H1 (cell line): ENCODE data around the gene MAN2A1. TPM values are rescaled to one million over a fixed set of nuclear protein-coding genes. Genes with fewer than 3 reads are reported as not detected.

Experiments used
- CTCF ChIA-PET: fragments of 300-600 bp; sonication (Branson Sonifier 250); formaldehyde crosslinking; loops from one replicate; lab custom pipeline; 2021; ENCODE audit not compliant: partially characterized antibody; lab: Charles Lee
- POLR2A ChIA-PET: fragments of 300-600 bp; sonication (Branson Sonifier 250); formaldehyde crosslinking; loops from one replicate; lab custom pipeline; 2021; ENCODE audit warnings: inconsistent platforms; ENCODE audit not compliant: partially characterized antibody; lab: Charles Lee
- DNase-seq, 2 experiments: peaks; one replicate each; pipeline versions ENCODE4 v3.0.0 to v3.0.0-alpha.2; 2010 to 2022; ENCODE audit warnings: low spot score in 2 of 2, low read depth in 1 of 2, mixed read lengths in 1 of 2
- FAIRE-seq: peaks from 2 replicates; lab custom pipeline; 2011; peaks lifted over from hg19 to GRCh38; lab: Jason Lieb, UNC
- H2AFZ ChIP-seq: 2 replicates; pipeline ENCODE4 v1.8.1; 2012; ENCODE audit warnings: low read length, inconsistent platforms
- H2AK5ac ChIP-seq: 2 replicates; pipeline ENCODE4 v1.6.1; 2013; ENCODE audit warnings: low read depth, low read length
- H2BK120ac ChIP-seq: replicated peaks from 2 replicates; pipeline ENCODE3; 2013; ENCODE audit warnings: low read depth, low read length, inconsistent platforms
- H2BK12ac ChIP-seq: 2 replicates; pipeline ENCODE4 v1.6.1; 2013; ENCODE audit warnings: low read depth, low read length
- H2BK15ac ChIP-seq: 2 replicates; pipeline ENCODE4 v1.6.1; 2013; ENCODE audit warnings: low read length
- H2BK20ac ChIP-seq: 2 replicates; pipeline ENCODE4 v1.6.1; 2013; ENCODE audit warnings: low read length
- H2BK5ac ChIP-seq: 2 replicates; pipeline ENCODE4 v1.6.1; 2013; ENCODE audit warnings: low read depth, low read length
- H3K14ac ChIP-seq: 2 replicates; pipeline ENCODE4 v1.6.1; 2013; ENCODE audit warnings: inconsistent platforms; ENCODE audit not compliant: insufficient read length
- H3K18ac ChIP-seq: 2 replicates; pipeline ENCODE4 v1.6.1; 2013; ENCODE audit warnings: low read length; ENCODE audit errors: extremely low read depth
- H3K23ac ChIP-seq: 2 replicates; pipeline ENCODE4 v1.6.1; 2013; ENCODE audit warnings: inconsistent platforms; ENCODE audit not compliant: insufficient read length
- H3K23me2 ChIP-seq: 2 replicates; pipeline ENCODE4 v1.6.1; 2013; ENCODE audit warnings: low read depth, low read length
- H3K27ac ChIP-seq: 2 replicates; pipeline ENCODE4 v1.6.1; 2011; ENCODE audit warnings: low read depth, low read length, inconsistent platforms
- H3K27me3 ChIP-seq, 4 experiments: replicated peaks in 1 of 4; 1 replicate in 1 of 4; 2 replicates in 3 of 4; pipeline versions ENCODE4 v1.6.1 to v1.8.1; 2011 to 2013; ENCODE audit warnings: low read length in 3 of 4, mild to moderate bottlenecking in 3 of 4, inconsistent platforms in 2 of 4, mixed read lengths in 2 of 4, moderate library complexity in 1 of 4; ENCODE audit not compliant: control insufficient read depth in 3 of 4, insufficient read depth in 3 of 4; ENCODE audit errors: extremely low read depth in 1 of 4
- H3K36me3 ChIP-seq, 4 experiments: 2 replicates each; pipeline versions ENCODE4 v1.6.1 to v1.8.1; 2011 to 2013; ENCODE audit warnings: mild to moderate bottlenecking in 4 of 4, low read length in 3 of 4, moderate library complexity in 2 of 4, control low read depth in 1 of 4, inconsistent platforms in 1 of 4; ENCODE audit not compliant: insufficient read depth in 4 of 4, control insufficient read depth in 2 of 4
- H3K4ac ChIP-seq: replicated peaks from 2 replicates; pipeline ENCODE3; 2013; ENCODE audit warnings: low read length, low read depth, mixed read lengths, inconsistent platforms; ENCODE audit not compliant: insufficient read length
- H3K4me1 ChIP-seq, 4 experiments: replicated peaks in 1 of 4; 1 replicate in 1 of 4; 2 replicates in 3 of 4; pipeline versions ENCODE4 v1.6.1 to v1.8.1; 2011 to 2013; ENCODE audit warnings: low read length in 3 of 4, inconsistent platforms in 2 of 4, mixed read lengths in 1 of 4; ENCODE audit not compliant: insufficient read depth in 4 of 4, control insufficient read depth in 3 of 4
- H3K4me2 ChIP-seq, 2 experiments: 2 replicates each; pipeline versions ENCODE4 v1.6.1 to v1.8.1; 2011 to 2013; ENCODE audit warnings: low read depth in 2 of 2, low read length in 2 of 2, control low read depth in 1 of 2, inconsistent platforms in 1 of 2, mild to moderate bottlenecking in 1 of 2; ENCODE audit not compliant: insufficient read depth in 1 of 2
- H3K4me3 ChIP-seq, 4 experiments: fragments of 200-600, 300-600 bp in 1 of 4; sonication (generic), shearing (Covaris generic), sonication (Bioruptor Twin) in 1 of 4; 2 replicates each; pipeline versions ENCODE4 v1.5.1 to v1.8.1; 2011 to 2016; ENCODE audit warnings: low read length in 4 of 4, low read depth in 3 of 4, control low read depth in 2 of 4, inconsistent platforms in 2 of 4, mild to moderate bottlenecking in 2 of 4, mixed read lengths in 1 of 4, moderate library complexity in 1 of 4; ENCODE audit not compliant: insufficient read depth in 2 of 4; ENCODE audit errors: extremely low read depth in 1 of 4
- H3K56ac ChIP-seq: replicated peaks from 2 replicates; pipeline ENCODE3; 2013; ENCODE audit warnings: low read depth, mild to moderate bottlenecking, mixed read lengths, low read length, inconsistent platforms; ENCODE audit not compliant: insufficient read length
- H3K79me1 ChIP-seq: 2 replicates; pipeline ENCODE4 v1.6.1; 2013; ENCODE audit warnings: low read depth, low read length, control low read depth
- H3K79me2 ChIP-seq, 2 experiments: 2 replicates each; pipeline versions ENCODE4 v1.6.1 to v1.8.1; 2012 to 2013; ENCODE audit warnings: low read length in 2 of 2, mild to moderate bottlenecking in 2 of 2, inconsistent platforms in 1 of 2; ENCODE audit not compliant: insufficient read depth in 2 of 2, control insufficient read depth in 1 of 2
- H3K9ac ChIP-seq, 4 experiments: replicated peaks in 1 of 4; 1 replicate in 1 of 4; 2 replicates in 3 of 4; pipeline versions ENCODE4 v1.6.1 to v1.8.1; 2011 to 2013; ENCODE audit warnings: low read depth in 3 of 4, low read length in 3 of 4, control low read depth in 2 of 4, mild to moderate bottlenecking in 2 of 4, moderate library complexity in 2 of 4, inconsistent platforms in 1 of 4; ENCODE audit errors: extremely low read depth in 1 of 4
- H3K9me3 ChIP-seq, 2 experiments: 2 replicates each; pipeline versions ENCODE4 v1.6.1 to v1.8.1; 2012 to 2013; ENCODE audit warnings: mild to moderate bottlenecking in 2 of 2, moderate library complexity in 2 of 2, control low read depth in 1 of 2, inconsistent platforms in 1 of 2, low read depth in 1 of 2, low read length in 1 of 2, mixed read lengths in 1 of 2; ENCODE audit not compliant: insufficient read depth in 2 of 2
- H4K20me1 ChIP-seq, 2 experiments: replicated peaks in 1 of 2; 2 replicates each; pipeline versions ENCODE3 to v1.8.1; 2011 to 2013; ENCODE audit warnings: inconsistent platforms in 2 of 2, low read length in 2 of 2, mild to moderate bottlenecking in 1 of 2; ENCODE audit not compliant: insufficient read depth in 2 of 2, control insufficient read depth in 1 of 2
- H4K5ac ChIP-seq: 2 replicates; pipeline ENCODE4 v1.6.1; 2013; ENCODE audit warnings: low read length, low read depth, mixed read lengths, inconsistent platforms; ENCODE audit not compliant: insufficient read length
- H4K8ac ChIP-seq: 2 replicates; pipeline ENCODE4 v1.8.0; 2013; ENCODE audit warnings: mild to moderate bottlenecking, moderate library complexity, low read length, inconsistent platforms; ENCODE audit not compliant: insufficient read depth; ENCODE audit errors: extremely low read depth
- H4K91ac ChIP-seq: replicated peaks from 2 replicates; pipeline ENCODE3; 2013; ENCODE audit warnings: low read length, mixed read lengths, inconsistent platforms; ENCODE audit not compliant: insufficient read length
- CBX5 ChIP-seq: fragments of 300-800, 300-1000 bp; sonication (generic); IDR thresholded peaks from 2 replicates; pipeline ENCODE4 v1.7.1; 2016; ENCODE audit warnings: antibody characterized with exemption, low read length, low read depth
- CREB1 ChIP-seq: IDR thresholded peaks from 2 replicates; pipeline ENCODE4 v1.6.1; 2012; ENCODE audit warnings: inconsistent platforms
- GABPA ChIP-seq: IDR thresholded peaks from 2 replicates; pipeline ENCODE4 v1.6.1; 2011; ENCODE audit warnings: mild to moderate bottlenecking, low read length, moderate library complexity, borderline replicate concordance; ENCODE audit not compliant: insufficient read depth
- KDM1A ChIP-seq: fragments of 200-600, 300-600 bp; sonication (generic); IDR thresholded peaks from 2 replicates; pipeline ENCODE4 v1.7.1; 2016; ENCODE audit warnings: mild to moderate bottlenecking, low read length, borderline replicate concordance
- SAP30 ChIP-seq: fragments of 300-600 bp; sonication (generic); IDR thresholded peaks from 2 replicates; pipeline ENCODE4 v1.7.1; 2012; ENCODE audit warnings: low read length, moderate library complexity, mild to moderate bottlenecking, inconsistent platforms; ENCODE audit not compliant: insufficient read depth, insufficient replicate concordance
- TCF12 ChIP-seq: IDR thresholded peaks from 2 replicates; pipeline ENCODE4 v1.6.1; 2011; ENCODE audit warnings: low read depth, mild to moderate bottlenecking, low read length
- TEAD4 ChIP-seq: IDR thresholded peaks from 2 replicates; pipeline ENCODE4 v1.6.1; 2012; ENCODE audit warnings: low read depth, low read length, inconsistent platforms, mixed read lengths
- YY1 ChIP-seq: IDR thresholded peaks from 2 replicates; pipeline ENCODE4 v1.6.1; 2011; ENCODE audit warnings: low read depth, mild to moderate bottlenecking, low read length
- WGBS, 2 experiments: shearing (Covaris generic) in 1 of 2; methylation state at CpG; one replicate each; pipeline versions ENCODE4 v1.1.6 to v1.1.7; 2013 to 2015; ENCODE audit warnings: low lambda C conversion rate in 2 of 2, mixed read lengths in 2 of 2, inconsistent platforms in 1 of 2, low coverage in 1 of 2, missing lambda C conversion rate in 1 of 2; ENCODE audit not compliant: insufficient replicate concordance in 2 of 2, insufficient coverage in 1 of 2, insufficient read length in 1 of 2; ENCODE audit errors: extremely low coverage in 1 of 2, missing lambda C conversion rate in 1 of 2; 5-methylcytosine and 5-hydroxymethylcytosine counted together
- polyA plus RNA-seq, 7 experiments: library from polyadenylated mRNA; depleted of rRNA in 3 of 7; stranded (reverse) in 5 of 7; unstranded in 2 of 7; fragments of >200 nt in 5 of 7; fragments of 200-250 nt in 2 of 7; gene quantifications; 1 replicate in 5 of 7; 2 replicates in 1 of 7; 4 replicates in 1 of 7; pipeline versions ENCODE4 v1.2.1 to v1.2.3, GENCODE V29; 2011 to 2013; ENCODE audit warnings: missing spikeins in 2 of 7, mixed read lengths in 2 of 7
- total RNA-seq: library from RNA; stranded (reverse); fragmentation: NEBNext Ultra II Directional; extraction: Animal tissue kit (Norgen Biotek cat#: 25700); gene quantifications from 2 replicates; pipeline ENCODE4 v1.2.1, GENCODE V29; 2021
- TF ChIP-seq, protein P1 (sequence below): IDR thresholded peaks from 2 replicates; pipeline ENCODE4 v1.6.1; 2012; ENCODE audit warnings: low read length, inconsistent platforms

MAN2A1 gene
- total and polyA plus RNA-seq, 2 of the 8 experiments (the other 6 are each of a cell fraction or from before 2014, with no cell fraction given) = 29.1 to 102 TPM

GRCh38 chr5:109914906-109915305 lies 225.2 kb downstream of the MAN2A1 start:
- no peak overlapping the region for H2BK5ac ChIP-seq
- no peak overlapping the region for H2BK20ac ChIP-seq
- H4K5ac ChIP-seq = no peak overlapping the region
- H3K79me2 ChIP-seq = no peaks in the 10 kb centered on the region
- no peak overlapping the region for H3K56ac ChIP-seq
- POLR2A ChIA-PET = no interaction called here
- H2BK12ac ChIP-seq = no peak overlapping the region
- no peak overlapping the region for H2BK120ac ChIP-seq
- H4K8ac ChIP-seq = no peak overlapping the region
- no peak overlapping the region; the same call in 1 of the 2 replicates for H2AFZ ChIP-seq
- no peak overlapping the region for H3K4me2 ChIP-seq
- no peak overlapping the region for H3K27ac ChIP-seq
- H3K4ac ChIP-seq = no peak overlapping the region
- H4K20me1 ChIP-seq = no peaks in the 10 kb centered on the region
- no peaks in the 10 kb centered on the region for H3K23me2 ChIP-seq
- CTCF ChIA-PET = interaction anchor here (0.6 to 1.5 kb wide), 3 partner anchors 9 to 263 kb away, joined by 3 to 5 read pairs (median 4); no protein-coding TSS in a partner anchor
- peaks cover 0 to 3% (median 0%) of the 10 kb centered on the region in 4 experiments; a peak in 2 of 7 replicates for H3K4me1 ChIP-seq
- no peak overlapping the region for H3K14ac ChIP-seq
- H3K9ac ChIP-seq = no peak overlapping the region
- TF ChIP-seq SAP30 = no peak
- TF ChIP-seq KDM1A = no peak
- TF ChIP-seq YY1 = no peak
- no peak for TF ChIP-seq CREB1
- no peak for TF ChIP-seq TEAD4
- TF ChIP-seq TCF12 = no peak
- TF ChIP-seq, protein P1, sequence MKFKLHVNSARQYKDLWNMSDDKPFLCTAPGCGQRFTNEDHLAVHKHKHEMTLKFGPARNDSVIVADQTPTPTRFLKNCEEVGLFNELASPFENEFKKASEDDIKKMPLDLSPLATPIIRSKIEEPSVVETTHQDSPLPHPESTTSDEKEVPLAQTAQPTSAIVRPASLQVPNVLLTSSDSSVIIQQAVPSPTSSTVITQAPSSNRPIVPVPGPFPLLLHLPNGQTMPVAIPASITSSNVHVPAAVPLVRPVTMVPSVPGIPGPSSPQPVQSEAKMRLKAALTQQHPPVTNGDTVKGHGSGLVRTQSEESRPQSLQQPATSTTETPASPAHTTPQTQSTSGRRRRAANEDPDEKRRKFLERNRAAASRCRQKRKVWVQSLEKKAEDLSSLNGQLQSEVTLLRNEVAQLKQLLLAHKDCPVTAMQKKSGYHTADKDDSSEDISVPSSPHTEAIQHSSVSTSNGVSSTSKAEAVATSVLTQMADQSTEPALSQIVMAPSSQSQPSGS = no peak
- no peak for TF ChIP-seq CBX5
- no peak for TF ChIP-seq GABPA
- no peaks in the 10 kb centered on the region for H3K79me1 ChIP-seq
- no peak overlapping the region for H3K4me3 ChIP-seq
- H3K18ac ChIP-seq = no peak overlapping the region
- 83% methylated on average over 2 of the region's 2 CpGs; no CpG with 5 or more reads in 1 of the 2 experiments for WGBS, 2 experiments
- H4K91ac ChIP-seq = no peak overlapping the region
- no peaks in the 10 kb centered on the region for H3K36me3 ChIP-seq
- H3K27me3 ChIP-seq = no peaks in the 10 kb centered on the region
- H2BK15ac ChIP-seq = no peak overlapping the region
- no peak for FAIRE-seq
- DNase-seq = no peak
- H2AK5ac ChIP-seq = no peak overlapping the region
- H3K23ac ChIP-seq = no peak overlapping the region
- no peaks in the 10 kb centered on the region for H3K9me3 ChIP-seq
